Measurements from ENCODE around the gene EFNA5.
A peak's percentile ranks its signal among the peaks of the same experiment; 100 is the strongest.

Gene EFNA5

GRCh38 chr5:107589520-107590193, 81.1 kb downstream of the EFNA5 start:
- no peak overlapping the region for H3K27ac ChIP-seq (ENCODE audit: low read length)
- no peaks in the 10 kb centered on the region for H3K36me3 ChIP-seq (ENCODE audit: insufficient read depth, low read length)
- no peak overlapping the region for H3K9ac ChIP-seq (ENCODE audit: low read depth, low read length)
- no peaks in the 10 kb centered on the region for H3K79me2 ChIP-seq (ENCODE audit: insufficient read depth, low read length)
- H3K4me2 ChIP-seq (ENCODE audit: insufficient read depth, low read length): no peak overlapping the region
- DNase-seq (no peak), ATAC-seq (ENCODE audit: insufficient read depth, low read depth) (no peak)
- H3K4me1 ChIP-seq (ENCODE audit: insufficient read depth, low read length): 0 out of 2 replicates have a peak, but pooled peaks cover 4% of the 10 kb centered on the region
- H3K4me3 ChIP-seq (ENCODE audit: low read depth in 1 of 2, low read length in 2 of 2): no peak overlapping the region
- no peaks in the 10 kb centered on the region for H4K20me1 ChIP-seq (ENCODE audit: insufficient read depth, low read length)
- TF ChIP-seq CTCF (IDR thresholded peaks at IDR 0.05; ENCODE audit: borderline replicate concordance, extremely low read depth, low read length, poor library complexity, severe bottlenecking) (no peak), EZH2 (IDR thresholded peaks at IDR 0.05; ENCODE audit: borderline replicate concordance, low read depth, low read length, severe bottlenecking) (no peak)
- H2AFZ ChIP-seq (ENCODE audit: low read depth, low read length): no peak overlapping the region
- no peaks in the 10 kb centered on the region for H3K9me3 ChIP-seq (ENCODE audit: insufficient read depth, low read length, severe bottlenecking)
- no peaks in the 10 kb centered on the region for H3K27me3 ChIP-seq (ENCODE audit: insufficient read depth, low read length, poor library complexity)

- TF ChIP-seq EZH2 (IDR thresholded peaks at IDR 0.05; ENCODE audit: borderline replicate concordance, low read depth, low read length, severe bottlenecking) (no peak), CTCF (IDR thresholded peaks at IDR 0.05; ENCODE audit: borderline replicate concordance, extremely low read depth, low read length, poor library complexity, severe bottlenecking) (no peak)
- Histone ChIP-seq H3K27ac (ENCODE audit: low read length) (no peak overlapping the region), H3K4me1 (ENCODE audit: insufficient read depth, low read length) (no peaks in the 10 kb centered on the region), H3K9ac (ENCODE audit: low read depth, low read length) (no peak overlapping the region), H3K4me3 (ENCODE audit: low read depth in 1 of 2, low read length in 2 of 2) (no peak overlapping the region), H3K36me3 (ENCODE audit: insufficient read depth, low read length) (no peaks in the 10 kb centered on the region), H3K4me2 (ENCODE audit: insufficient read depth, low read length) (no peak overlapping the region), H3K79me2 (ENCODE audit: insufficient read depth, low read length) (no peaks in the 10 kb centered on the region), H3K9me3 (ENCODE audit: insufficient read depth, low read length, severe bottlenecking) (no peaks in the 10 kb centered on the region), H2AFZ (ENCODE audit: low read depth, low read length) (no peak overlapping the region), H3K27me3 (ENCODE audit: insufficient read depth, low read length, poor library complexity) (no peaks in the 10 kb centered on the region), H4K20me1 (ENCODE audit: insufficient read depth, low read length) (no peaks in the 10 kb centered on the region)
- DNase-seq (no peak), ATAC-seq (ENCODE audit: insufficient read depth, low read depth) (no peak)
These were observed 88.1 kb downstream of the EFNA5 start for GRCh38 chr5:107582625-107583024.

- no peak for DNase-seq
- Histone ChIP-seq H3K36me3 (ENCODE audit: insufficient read depth, low read length) (no peaks in the 10 kb centered on the region), H3K4me2 (ENCODE audit: insufficient read depth, low read length) (no peak overlapping the region), H3K9ac (ENCODE audit: low read depth, low read length) (no peak overlapping the region), H3K79me2 (ENCODE audit: insufficient read depth, low read length) (no peaks in the 10 kb centered on the region), H4K20me1 (ENCODE audit: insufficient read depth, low read length) (no peaks in the 10 kb centered on the region), H3K9me3 (ENCODE audit: insufficient read depth, low read length, severe bottlenecking) (no peaks in the 10 kb centered on the region), H2AFZ (ENCODE audit: low read depth, low read length) (peak overlapping the region; percentile 13; the same call in 1 of the 2 replicates), H3K4me1 (ENCODE audit: insufficient read depth, low read length) (no peaks in the 10 kb centered on the region), H3K27ac (ENCODE audit: low read length) (no peak overlapping the region), H3K4me3 (ENCODE audit: low read depth in 1 of 2, low read length in 2 of 2) (no peak overlapping the region), H3K27me3 (ENCODE audit: insufficient read depth, low read length, poor library complexity) (no peaks in the 10 kb centered on the region)
- no peak for TF ChIP-seq CTCF (IDR thresholded peaks at IDR 0.05; ENCODE audit: borderline replicate concordance, extremely low read depth, low read length, poor library complexity, severe bottlenecking)
- no peak for TF ChIP-seq EZH2 (IDR thresholded peaks at IDR 0.05; ENCODE audit: borderline replicate concordance, low read depth, low read length, severe bottlenecking)
- no peak for ATAC-seq (ENCODE audit: insufficient read depth, low read depth)
These were observed 89.6 kb downstream of the EFNA5 start for GRCh38 chr5:107580889-107581820.

Data from DND-41 (cell line).